Neural cell (in vitro differentiated cells): ENCODE data around the gene OSBPL7.

Source experiments
- EZH2 ChIP-seq: fragments of 200-600, 300-800 bp; shearing (Covaris generic), sonication (generic); IDR thresholded peaks from 2 replicates; pipeline ENCODE4 v1.6.1; 2014; ENCODE audit warnings: antibody characterized with exemption, low read length, borderline replicate concordance, mild to moderate bottlenecking; ENCODE audit not compliant: insufficient read depth, poor library complexity, severe bottlenecking
- MXI1 ChIP-seq: fragments of 450-650 bp; conservative IDR thresholded peaks from 2 replicates; pipeline ENCODE4 v1.6.1; 2014; ENCODE audit warnings: antibody characterized with exemption, mild to moderate bottlenecking; ENCODE audit not compliant: poor library complexity, severe bottlenecking
- POLR2AphosphoS5 ChIP-seq: IDR thresholded peaks from 2 replicates; pipeline ENCODE4 v1.6.1; 2012
- TF ChIP-seq, protein P1 (sequence below): fragments of 450-650 bp; IDR thresholded peaks from 2 replicates; pipeline ENCODE4 v1.5.1; 2014; ENCODE audit warnings: antibody characterized with exemption, mild to moderate bottlenecking, moderate library complexity; ENCODE audit not compliant: poor library complexity, severe bottlenecking

DNA sequence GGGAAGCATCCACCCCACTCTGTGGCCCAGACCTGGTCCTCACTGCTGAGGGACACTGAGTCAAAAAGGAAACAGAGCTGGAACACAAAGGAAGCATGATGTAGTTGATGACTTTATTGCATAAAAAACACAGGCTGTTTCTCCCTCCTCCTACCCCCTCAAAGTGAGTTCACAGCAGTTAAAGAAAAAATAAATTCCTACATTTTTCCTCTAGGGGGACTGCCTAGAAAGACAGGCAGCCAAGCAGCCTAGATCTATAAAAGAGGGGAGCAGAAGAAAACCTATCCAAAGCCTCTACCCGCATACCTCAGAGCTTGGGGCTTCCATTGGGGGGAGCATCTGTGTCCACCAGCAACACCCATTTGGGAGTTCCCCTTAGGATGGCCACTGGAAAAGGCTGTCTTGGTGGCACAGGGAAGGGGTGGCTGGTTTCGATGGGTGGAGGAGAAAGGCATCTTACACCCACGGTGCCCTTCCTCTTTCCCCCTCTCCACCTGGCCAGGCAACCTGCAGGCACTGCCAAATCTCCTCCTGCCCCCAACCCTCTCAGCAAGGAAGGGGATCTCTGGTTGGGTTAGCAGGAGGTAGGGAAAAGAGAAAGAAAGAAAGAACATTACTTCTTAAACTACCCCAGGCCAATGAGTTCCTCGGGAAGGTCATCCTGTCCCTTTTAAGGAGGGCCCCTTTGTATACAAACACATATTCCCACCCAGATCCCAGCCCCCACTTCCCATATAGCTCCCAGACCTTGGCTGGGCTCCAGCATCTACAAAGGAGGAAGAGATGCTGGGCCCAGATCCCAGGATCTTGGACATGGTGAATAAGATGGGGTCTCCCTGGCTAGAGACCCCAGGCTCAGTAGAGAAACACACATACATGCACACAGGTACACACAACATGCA, 23.5 kb upstream of the OSBPL7 start:
- TF ChIP-seq POLR2AphosphoS5 (no peak), MXI1 (no peak), EZH2 (no peak)
- TF ChIP-seq, protein P1, sequence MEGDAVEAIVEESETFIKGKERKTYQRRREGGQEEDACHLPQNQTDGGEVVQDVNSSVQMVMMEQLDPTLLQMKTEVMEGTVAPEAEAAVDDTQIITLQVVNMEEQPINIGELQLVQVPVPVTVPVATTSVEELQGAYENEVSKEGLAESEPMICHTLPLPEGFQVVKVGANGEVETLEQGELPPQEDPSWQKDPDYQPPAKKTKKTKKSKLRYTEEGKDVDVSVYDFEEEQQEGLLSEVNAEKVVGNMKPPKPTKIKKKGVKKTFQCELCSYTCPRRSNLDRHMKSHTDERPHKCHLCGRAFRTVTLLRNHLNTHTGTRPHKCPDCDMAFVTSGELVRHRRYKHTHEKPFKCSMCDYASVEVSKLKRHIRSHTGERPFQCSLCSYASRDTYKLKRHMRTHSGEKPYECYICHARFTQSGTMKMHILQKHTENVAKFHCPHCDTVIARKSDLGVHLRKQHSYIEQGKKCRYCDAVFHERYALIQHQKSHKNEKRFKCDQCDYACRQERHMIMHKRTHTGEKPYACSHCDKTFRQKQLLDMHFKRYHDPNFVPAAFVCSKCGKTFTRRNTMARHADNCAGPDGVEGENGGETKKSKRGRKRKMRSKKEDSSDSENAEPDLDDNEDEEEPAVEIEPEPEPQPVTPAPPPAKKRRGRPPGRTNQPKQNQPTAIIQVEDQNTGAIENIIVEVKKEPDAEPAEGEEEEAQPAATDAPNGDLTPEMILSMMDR = peak; percentile 42
